ENCODE results near the gene HDGFL2. TPM values are rescaled to one million over a fixed set of nuclear protein-coding genes. Genes with fewer than 3 reads are reported as not detected.

HDGFL2 gene
- total and polyA plus RNA-seq, 12 donors, result 22.0 to 74.7 (median 35.7) TPM

GRCh38 chr19:4508698-4509097 is 36.6 kb downstream of the HDGFL2 start:
- H3K36me3 ChIP-seq (replicated peaks in 1 of 2), result no peaks in the 10 kb centered on the region
- 79 to 92% (median 90%) methylated on average over 11 to 21 of the region's 21 CpGs for WGBS, 4 donors
- intact Hi-C loops (cut with DNase I), result no loop called here
- no peak overlapping the region for H3K27ac ChIP-seq
- peaks cover 0 to 8% of the 10 kb centered on the region in 2 donors for H3K4me1 ChIP-seq (replicated peaks in 1 of 2)
- no peaks in the 10 kb centered on the region for H3K9me3 ChIP-seq (replicated peaks in 1 of 3)
- no peak for DNase-seq
- no peak overlapping the region for H3K4me3 ChIP-seq
- TF ChIP-seq CTCF (IDR thresholded peaks at IDR 0.05), result no peak
- TF ChIP-seq POLR2A (IDR thresholded peaks at IDR 0.05), result no peak
- H3K27me3 ChIP-seq, result no peaks in the 10 kb centered on the region

GRCh38 chr19:4510435-4511255 is 38.5 kb downstream of the HDGFL2 start:
- no peak for DNase-seq
- peaks cover 0 to 8% of the 10 kb centered on the region in 2 donors for H3K4me1 ChIP-seq (replicated peaks in 1 of 2)
- 74 to 92% (median 79%) methylated on average over 15 to 37 of the region's 37 CpGs for WGBS, 4 donors
- no peak overlapping the region for H3K27ac ChIP-seq
- no peaks in the 10 kb centered on the region for H3K36me3 ChIP-seq (replicated peaks in 1 of 2)
- intact Hi-C loops (cut with DNase I), result no loop called here
- TF ChIP-seq POLR2A (IDR thresholded peaks at IDR 0.05), result no peak
- no peak for TF ChIP-seq CTCF (IDR thresholded peaks at IDR 0.05)
- no peak overlapping the region for H3K4me3 ChIP-seq
- no peaks in the 10 kb centered on the region for H3K27me3 ChIP-seq
- H3K9me3 ChIP-seq (replicated peaks in 1 of 3), result no peaks in the 10 kb centered on the region

GRCh38 chr19:4511300-4512054 is 39.4 kb downstream of the HDGFL2 start:
- no peaks in the 10 kb centered on the region for H3K36me3 ChIP-seq (replicated peaks in 1 of 2)
- no peak overlapping the region for H3K4me3 ChIP-seq
- H3K27me3 ChIP-seq, result no peaks in the 10 kb centered on the region
- WGBS, 4 donors, result 72 to 86% (median 83%) methylated on average over 22 to 27 of the region's 27 CpGs
- TF ChIP-seq POLR2A (IDR thresholded peaks at IDR 0.05), result no peak
- no peak for TF ChIP-seq CTCF (IDR thresholded peaks at IDR 0.05)
- H3K4me1 ChIP-seq (replicated peaks in 1 of 2), result peaks cover 0 to 7% of the 10 kb centered on the region in 2 donors
- DNase-seq, result no peak
- intact Hi-C loops (cut with DNase I), result no loop called here
- no peaks in the 10 kb centered on the region for H3K9me3 ChIP-seq (replicated peaks in 1 of 3)
- no peak overlapping the region for H3K27ac ChIP-seq

- Histone ChIP-seq H3K36me3 (replicated peaks in 1 of 2) (no peaks in the 10 kb centered on the region), H3K4me3 (no peak overlapping the region), H3K27ac (no peak overlapping the region), H3K4me1 (replicated peaks in 1 of 2) (peaks cover 0 to 1% of the 10 kb centered on the region in 2 donors), H3K9me3 (replicated peaks in 1 of 3) (no peaks in the 10 kb centered on the region), H3K27me3 (no peaks in the 10 kb centered on the region)
- DNase-seq, result no peak
- intact Hi-C loops (cut with DNase I), result no loop called here
- WGBS, 4 donors, result 73 to 86% (median 79%) methylated on average over 15 to 17 of the region's 17 CpGs
- TF ChIP-seq POLR2A (IDR thresholded peaks at IDR 0.05), result no peak
- no peak for TF ChIP-seq CTCF (IDR thresholded peaks at IDR 0.05)
Observed at GRCh38 chr19:4512070-4512469, 40.0 kb downstream of the HDGFL2 start.

Measured in adrenal gland (tissue), 12 donors.